PC-9 (cell line): ENCODE results near the gene TOM1L2.

ENCODE experiments used
- EZH2 ChIP-seq: fragments of 200-600 bp; sonication (generic); IDR thresholded peaks from 2 replicates; pipeline ENCODE4 v1.8.0; 2017; ENCODE audit warnings: antibody characterized with exemption, low read depth
- TF ChIP-seq, protein P1 (sequence below): fragments of 200-600 bp; sonication (generic); conservative IDR thresholded peaks from 2 replicates; pipeline ENCODE4 v1.6.1; 2017; ENCODE audit warnings: mixed run types, antibody characterized with exemption, mild to moderate bottlenecking, moderate library complexity

DNA sequence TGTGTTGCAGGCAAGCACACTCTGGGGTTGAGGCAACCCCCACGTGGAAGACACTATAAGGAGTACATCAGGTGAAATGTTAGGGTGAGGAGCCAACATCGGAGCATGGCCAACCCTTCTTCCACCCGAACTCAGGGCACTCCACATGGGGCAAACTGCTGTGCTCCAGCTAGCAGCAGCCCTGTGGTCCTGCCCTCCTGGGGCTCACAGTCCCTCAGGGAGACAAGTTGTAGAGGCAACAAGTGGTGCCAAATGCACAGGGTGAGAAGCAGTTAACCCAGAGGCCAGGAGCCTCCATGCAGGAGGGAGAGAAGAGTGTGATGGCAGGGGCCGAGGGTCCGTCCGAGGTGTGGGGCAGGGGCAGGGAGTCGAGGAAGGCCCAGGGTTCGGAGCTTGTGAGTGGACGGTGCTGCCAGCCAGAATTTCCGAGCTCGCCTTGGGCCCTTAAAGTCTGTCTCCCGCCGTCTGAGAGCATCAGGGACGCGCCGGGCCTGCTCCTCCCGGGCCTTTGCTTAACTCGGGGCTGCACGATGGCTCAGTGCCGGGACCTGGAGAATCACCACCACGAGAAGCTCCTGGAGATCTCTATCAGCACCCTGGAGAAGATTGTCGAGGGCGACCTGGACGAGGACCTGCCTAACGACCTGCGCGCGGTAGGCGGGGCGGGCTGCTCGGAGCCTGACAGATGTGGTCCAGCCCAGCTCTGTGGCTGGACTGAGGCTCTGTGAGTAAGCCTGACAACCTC is 34.5 kb upstream of the TOM1L2 start:
- TF ChIP-seq, protein P1, sequence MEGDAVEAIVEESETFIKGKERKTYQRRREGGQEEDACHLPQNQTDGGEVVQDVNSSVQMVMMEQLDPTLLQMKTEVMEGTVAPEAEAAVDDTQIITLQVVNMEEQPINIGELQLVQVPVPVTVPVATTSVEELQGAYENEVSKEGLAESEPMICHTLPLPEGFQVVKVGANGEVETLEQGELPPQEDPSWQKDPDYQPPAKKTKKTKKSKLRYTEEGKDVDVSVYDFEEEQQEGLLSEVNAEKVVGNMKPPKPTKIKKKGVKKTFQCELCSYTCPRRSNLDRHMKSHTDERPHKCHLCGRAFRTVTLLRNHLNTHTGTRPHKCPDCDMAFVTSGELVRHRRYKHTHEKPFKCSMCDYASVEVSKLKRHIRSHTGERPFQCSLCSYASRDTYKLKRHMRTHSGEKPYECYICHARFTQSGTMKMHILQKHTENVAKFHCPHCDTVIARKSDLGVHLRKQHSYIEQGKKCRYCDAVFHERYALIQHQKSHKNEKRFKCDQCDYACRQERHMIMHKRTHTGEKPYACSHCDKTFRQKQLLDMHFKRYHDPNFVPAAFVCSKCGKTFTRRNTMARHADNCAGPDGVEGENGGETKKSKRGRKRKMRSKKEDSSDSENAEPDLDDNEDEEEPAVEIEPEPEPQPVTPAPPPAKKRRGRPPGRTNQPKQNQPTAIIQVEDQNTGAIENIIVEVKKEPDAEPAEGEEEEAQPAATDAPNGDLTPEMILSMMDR: no peak
- TF ChIP-seq EZH2: no peak
